Fibroblast of pulmonary artery (primary cell): ENCODE measurements around the gene DMRT1.

Source experiments
- DNase-seq: peaks from one replicate; pipeline ENCODE4 v3.0.0-alpha.2; 2010; ENCODE audit warnings: low read depth
- H3K4me3 ChIP-seq: replicated peaks from 2 replicates; pipeline ENCODE4 v1.5.1; 2011; ENCODE audit warnings: low read depth, mild to moderate bottlenecking, control low read depth, low read length, moderate library complexity
- TF ChIP-seq, protein P1 (sequence below): IDR thresholded peaks from 2 replicates; pipeline ENCODE4 v1.5.1; 2011; ENCODE audit warnings: mild to moderate bottlenecking, control low read depth, low read length, inconsistent platforms; ENCODE audit errors: missing control alignments

DMRT1 gene

GRCh38 chr9:917730-918129, 76.2 kb downstream of the DMRT1 start:
- H3K4me3 ChIP-seq, result no peak overlapping the region
- TF ChIP-seq, protein P1, sequence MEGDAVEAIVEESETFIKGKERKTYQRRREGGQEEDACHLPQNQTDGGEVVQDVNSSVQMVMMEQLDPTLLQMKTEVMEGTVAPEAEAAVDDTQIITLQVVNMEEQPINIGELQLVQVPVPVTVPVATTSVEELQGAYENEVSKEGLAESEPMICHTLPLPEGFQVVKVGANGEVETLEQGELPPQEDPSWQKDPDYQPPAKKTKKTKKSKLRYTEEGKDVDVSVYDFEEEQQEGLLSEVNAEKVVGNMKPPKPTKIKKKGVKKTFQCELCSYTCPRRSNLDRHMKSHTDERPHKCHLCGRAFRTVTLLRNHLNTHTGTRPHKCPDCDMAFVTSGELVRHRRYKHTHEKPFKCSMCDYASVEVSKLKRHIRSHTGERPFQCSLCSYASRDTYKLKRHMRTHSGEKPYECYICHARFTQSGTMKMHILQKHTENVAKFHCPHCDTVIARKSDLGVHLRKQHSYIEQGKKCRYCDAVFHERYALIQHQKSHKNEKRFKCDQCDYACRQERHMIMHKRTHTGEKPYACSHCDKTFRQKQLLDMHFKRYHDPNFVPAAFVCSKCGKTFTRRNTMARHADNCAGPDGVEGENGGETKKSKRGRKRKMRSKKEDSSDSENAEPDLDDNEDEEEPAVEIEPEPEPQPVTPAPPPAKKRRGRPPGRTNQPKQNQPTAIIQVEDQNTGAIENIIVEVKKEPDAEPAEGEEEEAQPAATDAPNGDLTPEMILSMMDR, result no peak
- DNase-seq, result no peak

DNA sequence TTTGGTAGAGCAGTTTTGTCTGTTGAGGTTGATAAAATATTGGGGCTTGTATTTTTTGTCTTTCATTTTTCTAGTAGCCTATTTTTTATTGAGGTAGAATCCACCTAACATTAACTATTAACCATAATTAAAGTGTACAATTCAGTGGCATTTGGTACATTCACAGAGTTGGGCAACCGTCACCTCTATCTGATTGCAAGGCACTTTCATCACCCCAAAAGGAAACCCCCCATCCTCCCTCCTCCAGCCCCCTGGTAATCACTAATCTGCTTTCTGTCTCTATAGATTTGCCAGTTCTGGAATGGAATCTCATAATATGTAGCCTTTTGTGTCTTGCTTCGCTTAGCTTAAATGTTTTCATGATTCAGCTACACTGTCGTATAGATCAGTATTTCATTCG, 79.4 kb downstream of the DMRT1 start:
- H3K4me3 ChIP-seq, result no peak overlapping the region
- DNase-seq, result no peak
- TF ChIP-seq, protein P1, result no peak

- DNase-seq, result no peak
- H3K4me3 ChIP-seq, result no peak overlapping the region
- TF ChIP-seq, protein P1, result no peak
Measured at GRCh38 chr9:922171-922570, 80.7 kb downstream of the DMRT1 start.

DNA sequence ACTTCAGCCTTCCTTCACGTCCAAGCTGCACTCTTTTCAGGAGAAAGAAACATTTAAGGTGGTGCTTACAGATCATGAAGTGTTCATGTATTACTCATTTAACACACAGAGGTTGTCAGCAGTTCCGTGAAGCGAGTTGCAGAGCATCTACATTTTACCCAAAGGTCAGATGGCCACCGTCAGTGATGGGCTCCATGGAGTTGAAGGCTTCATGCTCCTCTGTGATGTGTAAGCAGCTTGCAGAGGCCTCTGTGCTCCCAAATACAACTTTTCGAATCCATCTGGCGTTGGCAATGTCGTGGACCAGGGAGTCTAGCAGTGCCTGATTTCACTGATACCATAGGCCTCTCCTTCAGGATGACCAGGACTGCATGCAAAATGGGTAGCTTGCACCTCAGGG, 81.2 kb downstream of the DMRT1 start:
- TF ChIP-seq, protein P1, result no peak
- H3K4me3 ChIP-seq, result no peak overlapping the region
- no peak for DNase-seq

DNA sequence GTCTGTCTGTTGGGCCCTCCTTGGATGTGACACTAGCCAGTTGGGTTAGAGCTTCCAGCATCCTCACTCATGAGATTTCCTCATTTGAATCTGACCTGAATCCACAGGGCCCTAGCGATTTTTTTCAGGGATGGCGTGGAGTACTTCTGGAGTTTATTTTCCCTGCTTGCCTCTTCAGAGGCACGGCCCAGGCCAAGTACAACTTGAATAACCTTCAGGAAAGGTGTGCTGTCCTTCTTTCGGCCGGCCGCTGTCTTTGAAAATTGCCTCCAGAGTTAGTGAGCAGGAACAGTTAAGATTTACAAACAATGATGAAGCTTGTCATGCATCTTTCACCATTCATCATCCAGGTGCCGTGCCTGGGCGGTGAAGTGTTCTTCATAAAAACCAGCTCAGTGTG, 85.5 kb downstream of the DMRT1 start:
- no peak for DNase-seq
- TF ChIP-seq, protein P1, result no peak
- H3K4me3 ChIP-seq, result no peak overlapping the region

GRCh38 chr9:928363-929042, 87.0 kb downstream of the DMRT1 start:
- TF ChIP-seq, protein P1, result peak; percentile 37
- peak; percentile 1 for DNase-seq
- no peak overlapping the region for H3K4me3 ChIP-seq

- TF ChIP-seq, protein P1, result no peak
- no peak overlapping the region for H3K4me3 ChIP-seq
- no peak for DNase-seq
Measured at GRCh38 chr9:929719-930118, 88.2 kb downstream of the DMRT1 start.
